Spleen (tissue), 7 donors: ENCODE measurements around the gene PIMREG.

Source experiments
- POLR2AphosphoS5 ChIP-seq, 3 donors: sonication (generic); formaldehyde crosslinking; IDR thresholded peaks; one replicate each; pipeline ENCODE4 v1.5.1; 2017; ENCODE audit warnings: antibody characterized with exemption in 3 of 3
- TF ChIP-seq, protein P1 (sequence below), 11 experiments: fragments of 200-600 bp in 7 of 11; fragments of 450-650 bp in 4 of 11; sonication (generic) in 4 of 11; IDR thresholded peaks in 8 of 11; conservative IDR thresholded peaks in 3 of 11; 1 replicate in 7 of 11; 2 replicates in 4 of 11; pipeline versions ENCODE4 v1.4.0 to v1.8.0; 2016 to 2021; ENCODE audit warnings: antibody characterized with exemption in 11 of 11, inconsistent platforms in 4 of 11, mild to moderate bottlenecking in 1 of 11
- donor health status: DM: no; HTN: no; CAD: no; lungs with moderate emphysema.
- donor health status: DM: no; HTN: no; CAD: no.
- donor health status: DM: no; HTN: no; CAD: no.

DNA sequence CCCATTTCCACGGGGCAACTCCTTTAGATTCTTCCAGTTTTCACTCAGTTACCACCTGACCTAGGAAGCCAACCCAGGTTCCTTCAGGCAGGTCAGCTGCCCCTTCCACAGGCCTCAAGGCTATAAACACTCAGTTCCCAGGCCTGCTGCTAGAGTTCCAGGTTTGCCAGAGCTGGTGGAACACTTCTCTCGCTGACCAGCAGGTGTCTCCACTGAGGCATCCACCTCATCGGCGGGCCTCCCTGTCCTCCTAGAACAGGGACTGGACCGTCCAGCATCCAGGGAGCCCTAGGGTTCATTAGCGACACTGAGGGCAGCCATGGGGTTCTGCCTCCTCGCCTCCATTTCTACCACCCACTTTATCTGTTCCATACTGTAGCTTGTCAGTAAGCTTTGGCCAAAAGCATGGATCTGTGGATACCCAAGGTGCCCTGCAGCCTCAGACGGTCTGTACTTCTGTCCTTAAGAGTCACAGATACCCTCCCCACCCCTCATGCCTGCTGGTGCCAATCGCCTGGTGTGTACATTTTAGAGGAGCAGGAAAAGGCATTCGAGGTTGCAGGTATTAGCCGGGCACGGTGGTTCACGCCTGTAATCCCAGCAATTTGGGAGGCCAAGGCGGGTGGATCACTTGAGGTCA is 29.0 kb downstream of the PIMREG start:
- TF ChIP-seq, protein P1, sequence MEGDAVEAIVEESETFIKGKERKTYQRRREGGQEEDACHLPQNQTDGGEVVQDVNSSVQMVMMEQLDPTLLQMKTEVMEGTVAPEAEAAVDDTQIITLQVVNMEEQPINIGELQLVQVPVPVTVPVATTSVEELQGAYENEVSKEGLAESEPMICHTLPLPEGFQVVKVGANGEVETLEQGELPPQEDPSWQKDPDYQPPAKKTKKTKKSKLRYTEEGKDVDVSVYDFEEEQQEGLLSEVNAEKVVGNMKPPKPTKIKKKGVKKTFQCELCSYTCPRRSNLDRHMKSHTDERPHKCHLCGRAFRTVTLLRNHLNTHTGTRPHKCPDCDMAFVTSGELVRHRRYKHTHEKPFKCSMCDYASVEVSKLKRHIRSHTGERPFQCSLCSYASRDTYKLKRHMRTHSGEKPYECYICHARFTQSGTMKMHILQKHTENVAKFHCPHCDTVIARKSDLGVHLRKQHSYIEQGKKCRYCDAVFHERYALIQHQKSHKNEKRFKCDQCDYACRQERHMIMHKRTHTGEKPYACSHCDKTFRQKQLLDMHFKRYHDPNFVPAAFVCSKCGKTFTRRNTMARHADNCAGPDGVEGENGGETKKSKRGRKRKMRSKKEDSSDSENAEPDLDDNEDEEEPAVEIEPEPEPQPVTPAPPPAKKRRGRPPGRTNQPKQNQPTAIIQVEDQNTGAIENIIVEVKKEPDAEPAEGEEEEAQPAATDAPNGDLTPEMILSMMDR (IDR thresholded peaks at IDR 0.05 in 8 of 11, conservative IDR thresholded peaks at IDR 0.05 in 3 of 11): peak; percentile 74 to 94 (median 92)
- TF ChIP-seq POLR2AphosphoS5 (IDR thresholded peaks at IDR 0.05): peak; percentile 6 to 78 (median 70)
